ENCODE measurements around the gene TKTL2.
"Not testable (repeated sequence)": the region's sequence is repeated elsewhere in the genome, so short reads cannot be mapped to it uniquely, and the experiment has no call there.

Gene TKTL2

DNA sequence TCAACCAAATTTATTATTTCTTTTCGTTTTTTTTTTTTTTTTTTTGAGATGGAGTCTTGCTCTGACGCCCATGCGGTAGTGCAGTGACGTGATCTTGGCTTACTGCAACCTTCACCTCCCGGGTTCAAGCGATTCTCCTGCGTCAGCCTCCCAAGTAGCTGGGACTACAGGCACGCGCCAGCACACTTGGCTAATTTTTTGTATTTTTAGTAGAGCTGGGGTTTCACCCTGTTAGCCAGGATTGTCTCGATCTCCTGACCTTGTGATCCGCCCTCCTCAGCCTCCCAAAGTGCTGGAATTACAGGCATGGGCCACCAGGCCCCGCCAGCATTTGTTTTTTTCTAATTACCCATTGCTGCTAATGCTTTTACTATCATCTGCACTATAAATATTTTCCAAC is 26.5 kb downstream of the TKTL2 start:
- DNase-seq (ENCODE audit: low read depth in 2 of 2): not testable (repeated sequence)

DNA sequence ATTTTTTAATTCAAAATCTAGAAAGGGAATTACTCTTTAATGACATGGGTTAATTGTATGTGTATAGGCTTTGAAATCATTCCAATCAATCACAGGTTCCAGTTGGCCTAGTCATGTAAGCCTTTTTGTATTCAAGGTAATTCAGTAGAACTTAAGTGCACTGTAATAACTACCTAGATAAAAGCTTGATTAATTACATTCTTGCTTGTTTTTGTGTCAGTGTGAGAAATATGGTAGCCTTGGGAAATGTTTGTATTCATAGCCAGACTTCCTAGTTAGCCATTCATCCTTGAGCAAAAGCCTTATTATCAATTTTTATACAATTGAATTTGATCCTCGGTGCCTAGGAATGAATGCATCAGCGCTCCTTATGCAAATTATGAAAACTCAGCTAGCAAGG is 33.5 kb downstream of the TKTL2 start:
- DNase-seq (ENCODE audit: low read depth in 2 of 2): no peak

Data from activated CD8-positive, alpha-beta memory T cell treated with anti-CD3 and anti-CD28 coated beads for 4 hours (primary cell).